Measurements from ENCODE around the gene APOA4.
"Not testable (repeated sequence)": the region's sequence is repeated elsewhere in the genome, so short reads cannot be mapped to it uniquely, and the experiment has no call there.

Gene APOA4

DNA sequence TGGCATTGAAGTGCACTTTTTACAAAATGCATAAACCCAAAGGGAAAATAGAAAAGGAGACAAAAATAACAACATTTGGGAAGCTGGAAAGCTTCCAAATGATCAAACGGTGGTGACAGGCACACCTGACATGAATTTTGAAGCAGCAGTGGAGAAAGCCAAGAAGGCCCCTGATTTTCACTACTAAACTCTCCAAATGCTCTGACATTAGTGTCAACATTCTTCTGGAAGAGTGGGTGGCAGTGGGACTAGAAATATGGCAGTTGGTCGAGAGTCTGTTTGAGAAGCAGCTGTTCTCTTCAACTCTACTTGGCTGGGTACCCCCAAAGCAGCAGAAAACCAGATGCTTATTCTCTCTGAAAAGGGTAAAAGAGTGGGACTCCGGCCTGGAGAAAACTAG lies 19.1 kb downstream of the APOA4 start:
- no peak for DNase-seq (ENCODE audit: low read depth in 1 of 2, low spot score in 1 of 2)

DNA sequence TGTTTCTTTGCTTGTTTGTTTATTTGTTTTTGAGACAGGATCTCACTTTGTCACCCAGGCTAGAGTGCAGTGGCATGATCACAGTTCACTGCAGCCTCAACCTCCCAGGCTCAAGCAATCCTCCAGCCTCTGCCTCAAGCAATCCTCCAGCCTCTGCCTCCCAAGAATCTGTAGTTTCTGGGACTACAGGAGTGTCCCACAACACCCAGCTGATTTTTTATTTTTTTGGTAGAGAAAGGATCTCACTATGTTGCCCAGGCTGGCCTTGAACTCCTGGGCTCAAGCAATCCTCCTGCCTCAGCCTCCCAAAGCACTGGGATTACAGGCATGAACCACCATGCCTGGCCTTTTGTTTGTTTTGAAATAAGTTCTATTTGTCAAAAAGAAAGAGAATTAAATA lies 21.4 kb downstream of the APOA4 start:
- DNase-seq (ENCODE audit: low read depth in 1 of 2, low spot score in 1 of 2), result not testable (repeated sequence)

DNA sequence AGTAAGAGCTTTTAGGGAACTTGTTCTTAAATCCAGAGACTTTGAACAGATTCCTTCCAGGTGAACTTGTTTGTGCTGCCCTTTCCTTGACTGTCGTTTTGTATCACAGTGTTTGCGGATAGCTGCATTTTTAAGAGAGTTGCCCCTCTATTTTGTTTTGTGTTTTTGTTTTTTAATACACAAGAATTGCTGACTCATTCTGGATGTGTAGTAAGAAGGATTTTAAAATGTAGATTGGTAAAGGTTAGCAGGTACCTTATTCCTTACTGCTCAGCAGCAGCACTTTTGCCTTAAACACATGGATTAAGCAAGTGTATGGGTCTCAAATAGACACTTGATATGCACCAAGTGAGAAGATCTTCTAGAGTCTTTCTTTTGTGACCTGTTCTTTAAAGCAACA lies 22.5 kb downstream of the APOA4 start:
- DNase-seq (ENCODE audit: low read depth in 1 of 2, low spot score in 1 of 2), result no peak

DNA sequence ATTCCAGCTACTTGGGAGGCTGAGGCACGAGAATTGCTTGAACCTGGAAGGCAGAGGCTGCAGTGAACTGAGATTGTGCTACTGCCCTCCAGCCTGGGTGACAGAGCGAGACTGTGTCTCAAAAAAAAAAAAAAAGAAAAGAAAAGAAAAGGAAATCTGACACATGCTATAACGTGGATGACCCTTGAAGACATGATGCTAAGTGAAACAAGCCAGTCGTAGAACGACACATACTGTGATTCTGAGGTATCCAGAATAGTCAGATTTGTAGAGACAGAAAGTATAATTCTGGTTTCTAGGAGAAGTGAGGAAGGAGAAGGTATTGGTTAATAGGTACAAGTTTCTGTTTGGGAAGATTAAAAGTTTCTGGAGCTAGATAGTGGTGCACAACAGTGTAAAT lies 24.7 kb downstream of the APOA4 start:
- DNase-seq (ENCODE audit: low read depth in 1 of 2, low spot score in 1 of 2), result no peak

DNA sequence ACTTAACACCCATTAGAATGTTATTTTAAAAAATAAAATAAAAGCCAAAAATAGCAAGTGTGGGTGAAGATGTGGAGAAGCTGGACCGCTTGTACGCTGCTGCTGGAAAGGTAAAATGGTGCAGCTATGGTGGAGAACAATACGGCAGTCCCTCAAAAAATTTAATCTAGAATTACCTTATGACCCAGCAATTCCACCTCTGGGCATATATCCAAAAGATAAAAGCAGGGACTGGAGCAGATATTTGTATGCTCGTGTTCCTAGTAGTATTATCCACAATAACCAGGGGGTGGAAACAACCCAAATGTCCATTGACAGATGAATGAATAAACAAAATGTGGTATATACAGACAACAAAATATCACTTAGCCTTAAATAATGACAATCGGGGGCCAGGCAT lies 25.3 kb downstream of the APOA4 start:
- DNase-seq (ENCODE audit: low read depth in 1 of 2, low spot score in 1 of 2), result no peak

DNA sequence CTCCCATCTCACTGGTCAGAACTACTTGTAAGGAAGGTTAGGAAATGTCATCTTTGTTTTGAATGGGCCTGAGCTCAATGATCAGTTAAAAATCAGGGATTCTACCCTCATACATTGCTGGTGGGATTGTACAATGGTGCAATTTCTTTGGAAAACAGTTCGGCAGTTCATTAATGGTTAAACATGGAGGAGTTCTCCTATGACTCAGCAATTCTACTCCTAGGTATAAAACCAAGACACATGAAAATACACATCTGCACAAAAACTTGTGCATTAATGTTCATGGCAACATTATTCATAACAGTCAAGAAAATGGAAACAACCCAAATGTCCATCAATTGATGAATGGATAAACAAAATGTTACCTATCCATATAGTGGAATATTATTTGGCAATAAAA lies 26.6 kb downstream of the APOA4 start:
- no peak for DNase-seq (ENCODE audit: low read depth in 1 of 2, low spot score in 1 of 2)

DNA sequence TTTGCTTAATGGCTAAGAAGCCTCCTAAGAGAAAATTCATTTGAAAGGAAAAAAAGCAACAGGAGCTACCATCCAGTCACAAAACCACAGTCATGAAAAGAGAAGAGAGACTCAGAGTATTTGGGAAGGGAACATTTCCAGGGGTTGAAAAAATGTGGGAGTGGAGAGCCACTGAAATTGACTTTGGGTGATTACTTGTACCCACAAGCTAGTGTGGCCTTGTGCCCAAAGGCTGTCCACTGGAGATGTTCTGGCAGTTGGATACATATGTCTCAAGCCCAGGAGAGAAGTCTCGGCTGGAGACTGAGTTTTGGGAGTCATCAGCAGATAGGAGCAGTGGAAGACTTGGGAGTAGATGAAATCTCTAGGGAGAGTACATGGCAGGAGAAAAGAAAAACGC lies 28.3 kb downstream of the APOA4 start:
- no peak for DNase-seq (ENCODE audit: low read depth in 1 of 2, low spot score in 1 of 2)

DNA sequence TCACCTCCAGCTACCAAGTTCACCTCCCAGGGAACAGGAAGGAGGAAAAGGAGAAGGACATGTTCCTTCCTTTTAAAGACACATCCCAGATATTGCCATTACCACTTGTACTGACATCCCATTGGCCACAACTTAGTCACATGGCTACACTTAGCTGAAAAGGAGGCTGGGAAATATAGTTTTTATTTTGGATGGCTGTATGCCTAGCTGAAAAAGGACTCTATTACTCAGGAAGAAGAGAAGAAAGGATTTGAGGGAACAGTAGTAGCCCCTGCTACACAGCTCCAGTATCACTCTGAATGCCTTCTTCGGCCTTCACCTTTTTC lies 29.4 kb downstream of the APOA4 start:
- DNase-seq (ENCODE audit: low read depth in 1 of 2, low spot score in 1 of 2), result no peak

DNA sequence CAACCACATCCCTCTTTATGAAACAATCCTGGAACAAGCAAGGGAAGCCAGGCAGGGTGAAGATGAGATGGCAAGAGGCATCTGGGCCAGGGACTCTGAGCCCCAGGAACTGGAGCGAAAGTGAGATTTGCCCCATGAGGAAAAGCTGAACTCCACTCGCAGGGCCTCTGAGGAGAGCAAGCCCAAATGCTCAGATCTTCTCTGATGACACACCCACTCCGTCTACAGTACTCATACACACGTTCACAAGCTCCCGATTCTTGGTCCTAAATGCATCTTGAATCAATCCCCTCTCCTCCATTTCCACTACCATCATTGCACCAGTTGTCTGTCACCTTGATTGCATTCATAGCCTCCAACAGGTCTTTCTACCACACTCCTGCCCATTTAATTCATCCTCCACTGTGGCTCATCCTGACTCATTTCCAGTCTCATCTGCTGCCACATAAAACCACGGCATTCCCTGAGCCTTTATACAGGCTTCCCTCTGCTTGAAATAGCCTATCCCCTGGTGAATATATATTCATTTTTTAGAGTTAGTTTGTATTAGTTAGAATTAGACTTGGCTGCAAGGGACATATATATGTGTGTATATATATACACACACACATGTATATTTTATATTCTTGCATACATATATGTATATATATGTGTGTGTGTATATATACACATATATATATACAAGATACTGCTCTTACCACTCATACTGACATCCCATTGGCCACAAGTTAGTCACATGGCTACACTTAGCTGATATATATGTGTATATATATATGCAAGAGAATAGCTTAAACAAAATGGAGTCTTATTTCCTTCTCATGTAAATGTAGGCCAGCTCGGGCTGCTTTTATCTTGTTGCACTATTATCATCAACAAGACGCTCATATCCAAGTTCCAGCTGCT lies 30.0 kb downstream of the APOA4 start:
- no peak for DNase-seq (ENCODE audit: low read depth in 1 of 2, low spot score in 1 of 2)

DNA sequence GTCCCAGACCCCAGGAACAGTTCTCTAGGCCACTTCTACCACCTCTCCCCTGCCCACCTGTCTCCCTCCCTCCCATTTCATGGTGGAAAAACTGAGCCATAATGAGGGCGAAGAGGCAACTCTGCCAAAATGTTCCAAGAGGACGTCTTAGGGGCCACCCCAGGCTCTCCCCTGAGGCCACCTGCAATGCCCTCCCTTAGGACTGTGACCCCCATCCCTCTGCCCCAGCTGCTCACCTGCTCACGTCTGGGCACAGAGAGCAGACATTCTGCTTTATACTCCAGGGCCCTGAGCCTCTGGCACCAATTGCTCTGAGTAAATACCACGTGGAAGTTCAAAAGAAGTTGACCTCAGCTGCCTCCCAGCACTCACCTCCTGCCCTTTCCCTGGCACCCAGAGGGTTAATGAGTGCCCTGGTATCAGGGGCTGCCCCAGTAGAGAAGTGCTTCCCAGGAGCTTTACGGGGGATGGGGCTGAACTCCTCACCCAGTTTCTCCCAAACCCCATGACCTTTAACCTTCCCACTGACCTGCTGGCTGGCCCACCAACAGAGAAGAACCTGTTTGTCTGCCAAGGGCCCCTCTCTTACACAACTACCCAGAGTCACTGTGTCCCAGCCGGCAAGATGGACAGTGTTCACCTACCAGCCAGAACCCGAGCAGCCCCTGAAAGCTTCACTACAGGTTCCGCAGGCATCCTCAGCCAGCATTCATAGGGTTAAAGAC lies 30.8 kb downstream of the APOA4 start:
- no peak for DNase-seq (ENCODE audit: low read depth in 1 of 2, low spot score in 1 of 2)

DNA sequence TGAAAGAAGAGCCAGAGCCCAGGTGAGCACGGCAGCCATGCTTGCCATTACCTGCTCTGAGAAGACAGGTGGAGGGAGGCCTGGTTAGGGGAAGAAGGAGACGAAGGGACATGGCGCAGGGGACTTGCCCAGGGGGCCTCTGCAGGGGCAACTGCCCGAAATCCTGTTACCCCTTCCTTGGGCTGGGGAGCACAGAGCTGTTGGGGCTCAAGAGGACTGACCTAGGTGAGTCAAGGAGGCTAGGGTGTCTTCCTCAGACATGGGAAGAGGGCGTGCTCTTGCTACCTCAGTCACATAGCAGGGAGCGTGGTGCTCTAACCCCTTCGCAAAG lies 31.3 kb downstream of the APOA4 start, which contains the start of gene APOA5:
Gene APOA5 (minus strand): TSS at position 67 of the 331 bp plus-strand sequence. CDS start 19 bp downstream, at position 48.
- DNase-seq (ENCODE audit: low read depth in 1 of 2, low spot score in 1 of 2), result no peak

DNA sequence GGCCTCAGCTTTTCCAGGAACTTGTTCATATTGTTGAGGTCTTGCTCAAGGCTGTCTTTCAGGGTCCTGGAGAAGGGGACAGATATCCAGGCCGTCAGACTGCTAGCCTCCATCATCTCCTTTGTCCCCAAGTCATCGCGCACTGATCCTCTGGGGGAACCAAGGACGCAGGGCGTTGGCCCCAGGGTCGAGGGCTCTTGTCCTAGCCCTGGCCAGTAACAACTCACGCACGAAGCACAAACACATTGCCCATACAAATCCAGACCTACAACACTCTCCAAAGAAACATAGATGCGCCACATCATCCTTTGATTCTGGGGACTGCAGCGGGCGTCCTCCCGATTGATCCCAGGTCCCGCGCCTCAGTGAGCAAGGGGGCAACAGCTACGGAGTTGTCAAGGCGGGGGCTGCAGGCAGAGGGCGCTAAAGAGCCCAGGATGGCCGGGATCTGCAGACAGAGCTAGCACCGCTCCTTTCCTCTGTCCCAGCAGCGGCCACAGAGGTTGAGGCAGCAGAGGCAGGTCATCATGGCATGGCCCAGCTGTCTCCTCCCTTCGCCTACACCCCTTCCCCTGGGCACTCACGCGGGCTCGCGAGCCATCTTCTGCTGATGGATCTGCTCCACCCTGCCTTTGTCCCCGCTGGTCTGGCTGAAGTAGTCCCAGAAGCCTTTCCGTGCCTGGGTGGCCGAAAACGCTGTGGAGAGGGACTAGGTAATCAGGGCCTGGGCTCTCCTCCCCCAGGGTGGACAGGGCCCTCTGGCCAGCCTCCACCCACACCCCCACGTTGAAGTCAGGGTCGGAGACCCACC lies 31.9 kb downstream of the APOA4 start:
- DNase-seq (ENCODE audit: low read depth in 1 of 2, low spot score in 1 of 2), result peak; percentile 63 to 67

DNA sequence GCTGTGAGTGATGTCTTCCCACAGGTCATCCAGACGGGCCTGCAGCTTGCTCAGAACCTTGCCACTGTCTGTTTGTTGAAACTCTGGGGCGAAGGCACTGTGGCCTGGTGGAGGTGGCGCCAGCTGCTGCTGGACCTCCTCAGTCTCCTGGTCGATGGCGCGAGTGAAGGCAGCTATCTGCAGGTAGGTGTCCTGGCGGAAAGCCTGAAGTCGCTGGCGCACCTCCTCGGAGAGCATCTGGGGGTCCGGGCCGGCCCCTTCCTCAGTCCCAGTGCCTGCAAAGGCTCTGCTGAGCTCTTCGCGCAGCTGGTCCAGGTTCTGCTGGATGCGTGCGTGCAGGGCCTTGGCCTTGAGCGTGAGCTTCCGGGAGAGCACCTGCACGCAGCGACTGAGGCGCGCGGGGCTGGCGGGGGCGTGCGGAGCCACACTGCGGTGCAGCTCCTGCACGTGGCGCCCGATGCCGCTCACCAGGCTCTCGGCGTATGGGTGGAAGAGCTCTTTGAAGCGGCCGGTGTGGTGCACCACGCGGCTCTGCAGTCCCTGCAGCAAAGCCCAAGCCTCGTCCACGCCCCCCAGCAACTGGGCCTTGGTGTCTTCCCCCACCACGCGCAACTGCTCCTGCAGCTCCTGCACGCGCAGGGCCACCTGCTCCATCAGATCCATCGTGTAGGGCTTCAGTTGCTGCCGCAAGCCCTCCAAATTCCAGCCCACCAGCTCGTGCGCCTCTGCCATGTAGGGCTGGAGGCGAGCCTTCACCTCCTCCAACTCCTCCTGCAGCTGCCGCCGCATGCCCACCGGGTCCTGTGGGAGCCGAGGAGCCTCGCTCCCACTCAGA lies 32.7 kb downstream of the APOA4 start:
- no peak for DNase-seq (ENCODE audit: low read depth in 1 of 2, low spot score in 1 of 2)

DNA sequence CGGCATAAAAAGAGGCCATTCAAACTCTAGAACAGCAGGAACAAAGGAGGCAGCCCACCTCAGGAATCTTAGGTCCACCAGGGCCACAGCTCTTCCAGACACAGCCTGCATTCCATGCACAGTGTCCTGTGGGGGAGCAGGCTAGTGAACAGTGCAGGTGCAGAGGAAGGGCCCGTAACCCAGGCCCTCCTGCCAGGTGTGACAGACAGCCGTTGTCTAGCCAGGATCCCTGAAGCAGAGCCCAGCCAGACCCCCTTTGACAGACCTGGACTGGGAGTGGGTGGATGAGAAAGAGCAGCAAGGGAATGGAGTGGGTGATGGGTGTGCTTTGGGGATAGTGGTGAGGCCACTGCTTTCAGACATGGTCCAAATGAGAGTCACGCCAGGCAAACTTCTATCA lies 34.1 kb downstream of the APOA4 start:
- no peak for DNase-seq (ENCODE audit: low read depth in 1 of 2, low spot score in 1 of 2)

DNA sequence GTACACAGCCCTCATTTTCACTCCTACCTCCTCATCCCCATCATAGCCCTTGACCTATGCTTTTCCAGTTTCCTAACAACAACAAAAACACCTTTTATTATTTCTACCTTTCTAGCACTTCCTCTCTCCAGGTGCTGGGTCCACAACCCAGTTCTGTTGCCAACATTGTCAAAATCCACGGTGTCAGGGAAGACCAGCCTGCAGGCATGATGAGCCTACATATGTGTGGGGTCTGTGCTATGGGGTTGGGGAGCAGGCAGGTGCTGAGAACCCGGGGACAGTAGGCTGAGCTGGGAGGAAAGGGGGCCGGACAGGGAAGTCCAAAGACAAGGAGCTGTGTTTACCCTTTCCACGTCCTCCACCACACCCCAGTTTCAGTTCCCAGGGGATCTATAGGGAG lies 34.6 kb downstream of the APOA4 start:
- no peak for DNase-seq (ENCODE audit: low read depth in 1 of 2, low spot score in 1 of 2)

DNA sequence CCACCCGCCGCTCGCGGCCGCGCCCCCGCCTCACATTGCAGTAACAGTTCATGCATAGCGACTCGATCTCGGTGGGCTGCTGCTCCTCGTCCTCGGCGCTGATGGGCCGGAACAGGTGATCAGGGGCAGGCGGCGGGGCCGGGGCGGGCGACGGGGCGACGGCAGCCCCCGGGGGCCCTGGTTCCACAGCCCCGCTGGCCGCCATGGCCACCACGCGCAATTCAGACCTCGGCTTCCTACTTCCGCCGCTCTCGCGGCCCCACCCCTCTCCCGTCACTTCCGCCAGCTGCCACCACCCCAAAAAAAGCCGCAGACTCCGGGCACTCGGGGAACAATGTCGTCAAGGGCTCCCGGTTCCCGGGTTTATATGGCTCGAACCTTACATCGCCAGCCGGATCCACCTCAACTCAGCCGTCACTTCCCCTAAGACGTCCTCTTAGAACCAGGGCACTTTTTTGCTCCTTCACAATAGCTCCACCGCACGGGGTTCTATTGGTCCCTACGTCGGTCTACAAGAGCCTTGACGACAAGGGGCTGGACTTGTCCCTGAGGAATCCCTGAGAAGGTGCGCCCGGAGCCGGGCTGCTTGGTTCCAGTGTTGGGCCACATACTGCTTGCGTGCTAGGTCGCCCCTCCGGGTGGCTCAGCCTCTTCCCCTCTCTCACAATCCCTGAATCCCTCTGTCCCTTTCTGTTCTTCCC lies 35.2 kb downstream of the APOA4 start, which contains the start of gene ZPR1:
Gene ZPR1 (minus strand): TSS at position 238 of the 701 bp plus-strand sequence. CDS start 33 bp downstream, at position 205.
- DNase-seq (ENCODE audit: low read depth in 1 of 2, low spot score in 1 of 2), result peak; percentile 74 to 80

DNA sequence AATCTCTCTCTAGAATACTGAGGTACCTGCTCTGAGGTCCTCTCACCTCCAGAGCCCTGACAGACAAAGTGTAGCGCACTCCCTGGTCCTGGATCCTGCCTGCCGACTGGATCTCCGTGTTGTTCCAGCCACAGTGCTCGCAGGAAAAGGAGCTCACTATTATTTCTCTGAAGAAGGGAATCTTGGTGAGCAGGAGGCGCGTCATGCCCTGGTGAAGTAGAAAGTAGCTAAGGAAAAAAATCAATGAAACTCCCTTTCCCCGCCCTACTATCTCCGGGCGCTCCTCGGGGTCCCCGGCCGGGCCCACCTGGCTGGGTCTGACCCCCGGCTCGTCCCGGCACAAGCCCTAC lies 35.7 kb downstream of the APOA4 start:
- no peak for DNase-seq (ENCODE audit: low read depth in 1 of 2, low spot score in 1 of 2)

DNA sequence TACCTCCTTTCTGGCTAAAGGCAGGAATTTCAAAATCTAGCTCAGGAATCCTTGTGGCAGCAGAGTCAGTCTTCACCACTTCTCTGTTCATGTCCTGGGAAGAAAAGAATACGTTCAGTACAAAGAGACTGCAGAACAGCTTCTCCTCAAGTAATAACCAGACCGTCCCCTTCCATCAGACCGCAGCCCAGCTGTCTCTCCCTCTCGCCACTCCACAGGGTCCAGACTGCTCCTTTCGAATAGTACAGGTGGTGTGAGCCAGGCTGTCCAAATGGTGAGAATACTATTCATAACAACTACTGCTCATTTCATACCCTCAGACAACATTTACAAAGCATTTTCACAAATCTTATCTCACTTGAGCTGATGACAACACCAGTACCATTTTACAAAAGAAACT lies 36.1 kb downstream of the APOA4 start:
- DNase-seq (ENCODE audit: low read depth in 1 of 2, low spot score in 1 of 2), result no peak

DNA sequence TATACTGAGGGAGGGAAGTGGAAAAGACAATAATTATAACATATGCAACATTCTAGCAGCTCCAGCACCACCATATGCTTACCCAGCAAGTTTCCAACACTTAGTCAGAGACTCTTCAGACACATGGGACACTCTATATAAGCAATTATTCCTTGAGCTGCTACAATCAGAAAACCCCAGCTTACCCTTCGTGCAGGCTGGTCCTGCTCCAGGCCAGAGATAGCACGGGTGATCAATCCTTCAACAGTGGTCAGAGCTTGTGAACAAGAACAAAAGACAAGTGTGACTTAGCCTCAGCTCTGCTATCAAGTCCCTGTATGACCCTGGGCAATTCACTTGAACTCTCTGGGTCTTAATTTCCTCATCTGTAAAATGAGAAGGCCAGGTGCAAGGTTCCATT lies 36.8 kb downstream of the APOA4 start:
- DNase-seq (ENCODE audit: low read depth in 1 of 2, low spot score in 1 of 2), result no peak

DNA sequence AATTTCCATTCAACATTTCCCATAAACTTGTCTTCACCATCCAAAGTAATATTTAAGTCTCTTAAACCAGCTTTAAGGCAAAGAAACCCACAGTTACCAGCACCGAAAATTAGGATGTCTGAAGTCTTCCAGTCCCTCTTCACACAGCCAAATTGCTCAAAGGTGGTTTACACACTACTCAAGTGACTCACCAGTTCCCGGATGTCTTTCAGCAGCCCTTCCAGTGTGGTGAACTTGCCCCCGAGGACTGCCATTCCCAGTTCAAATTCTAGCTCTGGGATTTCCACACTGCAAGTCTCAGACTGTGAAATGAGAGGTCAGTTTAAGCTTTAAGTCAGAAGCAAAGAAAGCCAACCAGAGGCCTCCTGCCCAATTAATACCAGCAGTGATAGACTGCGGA lies 40.4 kb downstream of the APOA4 start:
- no peak for DNase-seq (ENCODE audit: low read depth in 1 of 2, low spot score in 1 of 2)
